Loucy (cell line): Measurements from ENCODE around the gene PIN1.
A peak's percentile ranks its signal among the peaks of the same experiment; 100 is the strongest.

Source experiments
- CTCF ChIP-seq: fragments of 200-600 bp; sonication (generic); conservative IDR thresholded peaks from 2 replicates; pipeline ENCODE4 v1.5.1; 2014; ENCODE audit warnings: mild to moderate bottlenecking, antibody characterized with exemption, low read length
- EZH2phosphoT487 ChIP-seq: fragments of 200-600 bp; IDR thresholded peaks from 2 replicates; pipeline ENCODE4 v1.6.1; 2018; ENCODE audit warnings: antibody characterized with exemption, mild to moderate bottlenecking, moderate library complexity, borderline replicate concordance

GRCh38 chr19:9834726-9835506 is at the start of gene PIN1:
- TF ChIP-seq CTCF (peak; percentile 25; the same call in 1 of the 2 replicates), EZH2phosphoT487 (no peak)
